Urinary bladder (tissue), 4 donors: Measurements from ENCODE around the gene CFD. TPM values are rescaled to one million over a fixed set of nuclear protein-coding genes. Genes with fewer than 3 reads are reported as not detected.
"Not testable (repeated sequence)": the region's sequence is repeated elsewhere in the genome, so short reads cannot be mapped to it uniquely, and the experiment has no call there.

Experiments
- DNase-seq: peaks from one replicate; pipeline ENCODE4 v3.0.0-alpha.2; 2015; ENCODE audit errors: extremely low spot score
- H3K27ac ChIP-seq: one replicate; pipeline ENCODE4 v1.5.1; 2013; ENCODE audit warnings: low read depth, mild to moderate bottlenecking, moderate library complexity
- H3K36me3 ChIP-seq: one replicate; pipeline ENCODE4 v1.6.1; 2013; ENCODE audit warnings: mild to moderate bottlenecking, moderate library complexity; ENCODE audit not compliant: insufficient read depth
- H3K4me1 ChIP-seq: one replicate; pipeline ENCODE4 v1.6.1; 2013; ENCODE audit warnings: mild to moderate bottlenecking, moderate library complexity; ENCODE audit not compliant: insufficient read depth
- H3K4me3 ChIP-seq: one replicate; pipeline ENCODE4 v1.5.1; 2013; ENCODE audit warnings: low read depth, low read length
- WGBS: extraction: QIAGEN DNeasy Blood & Tissue Kit; methylation state at CpG from one replicate; pipeline ENCODE4 v1.1.7; 2013; 5-methylcytosine and 5-hydroxymethylcytosine counted together
- polyA plus RNA-seq: library from polyadenylated mRNA; stranded (reverse); fragments of 200-250 nt; gene quantifications from one replicate; pipeline ENCODE4 v1.2.3, GENCODE V29; 2013
- total RNA-seq: library from RNA; depleted of rRNA; stranded (reverse); fragments of >200 nt; gene quantifications from one replicate; pipeline ENCODE4 v1.2.3, GENCODE V29; 2014
- donor health status: healthy with polysubstance abuse.
- donor health status: healthy.

Gene CFD
- total and polyA plus RNA-seq, 2 donors: 84.4 to 2,164 TPM

DNA sequence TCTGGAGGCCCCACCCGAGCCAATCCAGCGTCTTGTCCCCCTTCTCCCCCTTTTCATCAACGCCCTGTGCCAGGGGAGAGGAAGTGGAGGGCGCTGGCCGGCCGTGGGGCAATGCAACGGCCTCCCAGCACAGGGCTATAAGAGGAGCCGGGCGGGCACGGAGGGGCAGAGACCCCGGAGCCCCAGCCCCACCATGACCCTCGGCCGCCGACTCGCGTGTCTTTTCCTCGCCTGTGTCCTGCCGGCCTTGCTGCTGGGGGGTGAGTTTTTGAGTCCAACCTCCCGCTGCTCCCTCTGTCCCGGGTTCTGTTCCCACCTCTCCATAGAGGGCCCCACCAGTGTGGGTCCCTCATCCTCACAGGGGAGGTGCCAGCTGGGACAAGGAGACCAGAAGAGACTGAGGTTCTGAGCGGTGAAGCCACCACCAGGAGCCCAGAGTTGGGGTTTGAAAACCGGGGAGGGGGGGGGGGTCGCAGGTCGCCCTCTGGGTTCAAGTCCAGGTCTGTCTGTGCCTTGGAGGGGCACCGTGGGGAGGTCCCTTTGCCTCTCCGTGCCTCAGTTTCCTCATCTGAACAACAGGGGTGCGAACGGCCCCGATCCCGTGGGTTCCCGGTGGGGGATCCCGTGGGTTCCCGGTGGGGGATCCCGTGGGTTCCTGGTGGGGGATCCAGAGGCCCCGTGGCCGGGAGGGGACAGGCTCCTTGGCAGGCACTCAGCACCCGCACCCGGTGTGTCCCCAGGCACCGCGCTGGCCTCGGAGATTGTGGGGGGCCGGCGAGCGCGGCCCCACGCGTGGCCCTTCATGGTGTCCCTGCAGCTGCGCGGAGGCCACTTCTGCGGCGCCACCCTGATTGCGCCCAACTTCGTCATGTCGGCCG, 7.1 kb upstream of the CFD start, which contains the start of gene ELANE:
TSS of gene ELANE (plus strand) at position 168 of the 878 bp plus-strand sequence. CDS start at position 194, 26 bp downstream.
- H3K36me3 ChIP-seq: no peaks in the 10 kb centered on the region
- H3K27ac ChIP-seq: peak within 1 kb of the TSS; percentile 83
- H3K4me1 ChIP-seq: peaks cover 3% of the 10 kb centered on the region
- 71% methylated on average over 55 of the region's 55 CpGs for WGBS
- no peak for DNase-seq
- H3K4me3 ChIP-seq: no peak within 1 kb of the TSS

DNA sequence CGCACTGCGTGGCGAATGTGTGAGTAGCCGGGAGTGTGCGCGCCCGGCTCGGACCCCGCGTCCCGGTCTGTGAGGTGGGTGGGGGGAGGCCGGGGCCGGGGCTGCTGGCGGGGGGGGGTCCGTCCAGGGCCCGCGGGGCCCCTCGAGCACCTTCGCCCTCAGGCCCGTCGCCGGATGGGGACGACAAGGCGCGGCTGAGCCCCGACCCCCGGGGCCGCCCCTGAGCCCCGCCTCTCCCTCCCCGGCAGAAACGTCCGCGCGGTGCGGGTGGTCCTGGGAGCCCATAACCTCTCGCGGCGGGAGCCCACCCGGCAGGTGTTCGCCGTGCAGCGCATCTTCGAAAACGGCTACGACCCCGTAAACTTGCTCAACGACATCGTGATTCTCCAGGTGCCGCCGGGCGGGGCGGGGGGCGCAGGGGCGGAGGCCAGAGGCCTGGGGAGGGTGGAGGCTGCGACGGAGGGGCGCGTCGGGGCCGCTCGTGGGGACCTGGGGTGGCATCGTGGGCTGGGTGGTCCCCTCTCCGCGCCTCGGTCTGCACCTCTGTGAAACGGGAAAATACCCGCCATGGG, 6.4 kb upstream of the CFD start:
- Histone ChIP-seq H3K27ac (no peak overlapping the region), H3K36me3 (no peaks in the 10 kb centered on the region), H3K4me1 (peaks cover 3% of the 10 kb centered on the region), H3K4me3 (no peak overlapping the region)
- WGBS: 25% methylated on average over 67 of the region's 67 CpGs
- DNase-seq: no peak

DNA sequence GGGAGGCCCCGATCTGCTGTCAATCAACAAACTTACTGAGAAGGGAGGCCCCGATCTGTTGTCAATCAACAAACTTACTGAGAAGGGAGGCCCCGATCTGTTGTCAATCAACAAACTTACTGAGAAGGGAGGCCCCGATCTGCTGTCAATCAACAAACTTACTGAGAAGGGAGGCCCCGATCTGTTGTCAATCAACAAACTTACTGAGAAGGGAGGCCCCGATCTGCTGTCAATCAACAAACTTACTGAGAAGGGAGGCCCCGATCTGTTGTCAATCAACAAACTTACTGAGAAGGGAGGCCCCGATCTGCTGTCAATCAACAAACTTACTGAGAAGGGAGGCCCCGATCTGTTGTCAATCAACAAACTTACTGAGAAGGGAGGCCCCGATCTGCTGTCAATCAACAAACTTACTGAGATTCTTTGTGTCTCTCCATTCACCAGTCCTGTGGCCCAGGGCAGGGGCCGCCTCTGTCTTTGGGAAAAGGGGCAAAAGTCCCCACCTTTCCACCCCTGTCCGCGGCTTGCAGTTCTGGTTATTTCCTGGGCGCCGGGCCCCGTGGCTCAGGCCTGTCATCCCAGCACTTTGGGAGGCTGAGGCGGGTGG, 5.7 kb upstream of the CFD start:
- DNase-seq, H3K4me1 ChIP-seq, H3K4me3 ChIP-seq, H3K27ac ChIP-seq, H3K36me3 ChIP-seq: not testable (repeated sequence)
- WGBS: 80% methylated on average over 13 of the region's 17 CpGs

DNA sequence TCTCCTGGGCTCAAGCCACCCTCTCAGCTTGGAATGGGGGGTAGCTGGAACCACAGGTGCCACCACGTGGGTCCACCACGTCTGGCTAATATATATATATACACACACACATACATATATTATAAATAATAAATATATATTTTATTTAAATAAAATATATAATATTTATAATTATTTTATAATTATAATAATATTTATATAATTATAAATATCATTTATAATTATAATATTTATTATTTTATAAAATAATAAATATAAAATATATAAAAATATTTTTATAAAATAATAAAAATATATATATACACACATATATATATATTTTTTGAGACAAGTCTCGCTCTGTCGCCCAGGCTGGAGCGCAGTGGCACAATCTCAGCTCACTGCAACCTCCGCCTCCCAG, 4.9 kb upstream of the CFD start:
- no peak for DNase-seq
- peaks cover 3% of the 10 kb centered on the region for H3K4me1 ChIP-seq
- no peaks in the 10 kb centered on the region for H3K36me3 ChIP-seq
- H3K27ac ChIP-seq: no peak overlapping the region
- no peak overlapping the region for H3K4me3 ChIP-seq
- 79% methylated on average over 6 of the region's 6 CpGs for WGBS

DNA sequence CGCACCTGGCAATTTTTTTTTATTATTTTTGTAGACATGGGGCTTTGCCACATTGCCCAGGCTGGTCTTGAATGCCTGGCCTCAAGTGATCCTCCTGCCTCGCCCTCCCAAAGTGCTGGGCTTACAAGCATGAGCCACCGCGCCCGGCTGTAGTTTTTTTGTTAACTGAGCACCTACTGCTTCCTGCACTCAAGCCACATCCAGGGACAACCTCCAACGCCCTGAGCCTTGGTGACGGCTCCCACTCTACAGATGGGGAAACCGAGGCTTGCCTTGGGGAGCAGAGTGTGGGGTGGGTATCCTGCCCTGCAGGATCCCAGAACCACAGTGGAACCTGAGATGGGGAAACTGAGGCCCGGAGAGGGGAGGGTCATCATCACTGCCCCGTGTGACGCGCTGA, 4.3 kb upstream of the CFD start:
- no peak for DNase-seq
- H3K27ac ChIP-seq: no peak overlapping the region
- 90% methylated on average over 12 of the region's 12 CpGs for WGBS
- H3K36me3 ChIP-seq: no peaks in the 10 kb centered on the region
- no peak overlapping the region for H3K4me3 ChIP-seq
- H3K4me1 ChIP-seq: peaks cover 3% of the 10 kb centered on the region

DNA sequence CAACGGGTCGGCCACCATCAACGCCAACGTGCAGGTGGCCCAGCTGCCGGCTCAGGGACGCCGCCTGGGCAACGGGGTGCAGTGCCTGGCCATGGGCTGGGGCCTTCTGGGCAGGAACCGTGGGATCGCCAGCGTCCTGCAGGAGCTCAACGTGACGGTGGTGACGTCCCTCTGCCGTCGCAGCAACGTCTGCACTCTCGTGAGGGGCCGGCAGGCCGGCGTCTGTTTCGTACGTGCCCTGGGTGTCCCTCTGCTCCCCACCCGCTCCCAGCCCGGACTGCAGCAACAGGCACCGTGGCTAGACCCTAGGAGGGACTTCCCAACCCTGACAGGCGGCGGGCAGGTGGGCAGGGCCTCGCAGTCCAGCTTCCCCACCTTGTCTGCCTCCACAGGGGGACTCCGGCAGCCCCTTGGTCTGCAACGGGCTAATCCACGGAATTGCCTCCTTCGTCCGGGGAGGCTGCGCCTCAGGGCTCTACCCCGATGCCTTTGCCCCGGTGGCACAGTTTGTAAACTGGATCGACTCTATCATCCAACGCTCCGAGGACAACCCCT, 3.8 kb upstream of the CFD start:
- WGBS: 79% methylated on average over 40 of the region's 40 CpGs
- Histone ChIP-seq H3K4me3 (no peak overlapping the region), H3K36me3 (no peaks in the 10 kb centered on the region), H3K4me1 (peaks cover 4% of the 10 kb centered on the region), H3K27ac (no peak overlapping the region)
- no peak for DNase-seq

DNA sequence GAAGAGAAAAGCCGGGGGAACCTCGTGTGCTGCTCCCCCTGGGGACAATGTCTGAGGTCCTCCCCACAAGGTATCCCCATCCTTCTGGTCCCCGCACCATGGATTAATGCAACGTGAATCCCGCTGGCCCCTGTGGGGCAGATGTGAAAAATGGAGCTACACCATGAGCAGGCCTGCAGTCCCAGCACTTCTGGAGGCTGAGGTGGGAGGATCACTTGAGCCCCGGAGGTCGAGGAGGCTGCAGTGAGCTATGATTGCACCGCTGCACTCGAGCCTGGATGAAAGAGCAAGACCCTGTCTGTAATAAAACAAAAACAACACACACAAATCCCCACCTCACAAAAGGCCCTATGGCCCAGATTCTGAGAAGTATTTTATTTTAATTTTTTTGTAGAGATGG, 1.2 kb upstream of the CFD start:
- no peak overlapping the region for H3K4me3 ChIP-seq
- H3K27ac ChIP-seq: no peak overlapping the region
- peaks cover 1% of the 10 kb centered on the region for H3K4me1 ChIP-seq
- no peak for DNase-seq
- WGBS: 83% methylated on average over 9 of the region's 9 CpGs
- no peaks in the 10 kb centered on the region for H3K36me3 ChIP-seq

DNA sequence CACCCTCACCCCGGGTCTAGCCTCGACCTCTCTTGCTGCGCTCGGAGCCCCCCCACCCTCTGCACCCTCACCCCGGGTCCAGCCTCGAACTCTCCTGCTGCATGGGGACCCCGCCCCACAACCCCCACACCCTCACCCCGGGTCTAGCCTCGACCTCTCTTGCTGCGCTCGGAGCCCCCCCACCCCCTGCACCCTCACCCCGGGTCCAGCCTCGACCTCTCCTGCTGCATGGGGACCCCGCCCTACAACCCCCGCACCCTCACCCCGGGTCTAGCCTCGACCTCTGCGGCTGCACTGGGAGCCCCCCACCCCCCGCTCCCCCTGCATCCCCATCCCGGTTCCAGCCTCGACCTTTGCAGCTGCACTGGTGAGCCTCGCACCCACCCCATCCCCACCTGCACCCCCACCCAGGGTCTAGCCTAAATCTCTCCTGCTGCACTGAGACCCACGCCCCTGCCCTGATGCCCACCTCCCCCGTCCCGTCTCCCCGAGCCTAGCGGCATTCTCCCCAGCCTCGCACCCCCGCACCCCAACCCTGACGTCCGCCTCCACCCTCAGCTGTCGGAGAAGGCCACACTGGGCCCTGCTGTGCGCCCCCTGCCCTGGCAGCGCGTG, 1.8 kb downstream of the CFD start:
- H3K27ac ChIP-seq: no peak overlapping the region
- peaks cover 1% of the 10 kb centered on the region for H3K4me1 ChIP-seq
- H3K4me3 ChIP-seq: peak overlapping the region; percentile 43
- DNase-seq: no peak
- no peaks in the 10 kb centered on the region for H3K36me3 ChIP-seq
- WGBS: 62% methylated on average over 35 of the region's 35 CpGs

DNA sequence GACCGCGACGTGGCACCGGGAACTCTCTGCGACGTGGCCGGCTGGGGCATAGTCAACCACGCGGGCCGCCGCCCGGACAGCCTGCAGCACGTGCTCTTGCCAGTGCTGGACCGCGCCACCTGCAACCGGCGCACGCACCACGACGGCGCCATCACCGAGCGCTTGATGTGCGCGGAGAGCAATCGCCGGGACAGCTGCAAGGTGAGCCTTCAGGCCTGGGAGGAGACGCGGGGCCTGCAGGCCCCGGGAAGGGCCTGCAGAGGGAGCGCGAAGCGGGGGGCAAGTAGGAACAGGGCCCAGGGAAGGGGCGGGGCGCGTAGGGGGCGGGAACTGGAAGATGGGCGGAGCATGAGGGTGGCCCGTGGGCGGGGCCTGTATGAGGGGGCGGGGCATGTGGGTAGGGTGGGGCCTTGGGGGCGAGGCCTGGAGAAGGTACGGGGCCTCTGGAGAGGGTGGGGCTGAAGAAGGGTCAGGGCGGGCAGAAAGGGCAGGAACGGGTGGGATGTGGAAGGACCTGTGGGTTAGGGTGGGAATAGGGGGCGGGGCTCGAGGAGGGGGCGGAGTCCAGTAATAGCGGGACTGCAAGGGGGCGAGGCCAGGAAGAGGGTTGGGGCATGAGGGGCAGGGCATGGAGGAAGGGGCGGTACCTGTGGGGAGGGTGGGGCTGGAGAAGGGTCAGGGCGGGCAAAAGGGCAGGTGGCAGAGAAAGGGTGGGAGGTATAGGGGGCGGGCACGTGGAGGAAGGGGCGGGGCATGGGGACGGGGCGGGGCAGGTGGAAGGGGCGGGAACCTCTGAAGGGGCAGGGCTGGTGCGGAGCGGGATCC, 2.5 kb downstream of the CFD start:
- Histone ChIP-seq H3K4me1 (peaks cover 1% of the 10 kb centered on the region), H3K27ac (no peak overlapping the region), H3K36me3 (no peaks in the 10 kb centered on the region), H3K4me3 (no peak overlapping the region)
- DNase-seq: no peak
- 23% methylated on average over 60 of the region's 60 CpGs for WGBS

DNA sequence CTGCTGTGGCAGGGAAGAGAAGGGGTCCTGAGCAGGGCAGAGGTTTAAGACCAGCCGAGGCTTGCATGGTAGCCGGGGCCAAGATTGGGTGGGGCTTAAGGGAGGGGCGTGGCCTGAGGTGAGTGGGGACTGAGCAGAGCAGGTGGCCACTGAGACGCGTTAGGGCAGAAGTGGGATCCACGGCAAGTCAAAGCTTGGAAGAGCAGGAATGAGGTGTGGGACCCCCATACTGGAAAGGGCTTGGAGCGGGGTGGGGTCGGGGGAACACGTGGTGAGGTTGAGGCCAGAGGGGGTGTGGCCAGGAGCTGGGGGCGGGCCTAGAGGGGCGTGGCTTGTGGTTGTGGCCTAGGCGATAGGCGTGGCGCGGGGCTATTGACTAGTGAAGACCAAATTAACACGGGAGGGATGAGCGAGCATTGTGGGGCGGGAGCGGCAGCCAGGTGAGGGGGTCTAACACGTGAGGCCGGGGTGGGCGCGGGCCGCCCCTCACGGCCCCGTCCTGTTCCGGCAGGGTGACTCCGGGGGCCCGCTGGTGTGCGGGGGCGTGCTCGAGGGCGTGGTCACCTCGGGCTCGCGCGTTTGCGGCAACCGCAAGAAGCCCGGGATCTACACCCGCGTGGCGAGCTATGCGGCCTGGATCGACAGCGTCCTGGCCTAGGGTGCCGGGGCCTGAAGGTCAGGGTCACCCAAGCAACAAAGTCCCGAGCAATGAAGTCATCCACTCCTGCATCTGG, 3.3 kb downstream of the CFD start:
- DNase-seq: no peak
- H3K27ac ChIP-seq: no peak overlapping the region
- WGBS: 27% methylated on average over 48 of the region's 48 CpGs
- no peak overlapping the region for H3K4me3 ChIP-seq
- H3K36me3 ChIP-seq: no peaks in the 10 kb centered on the region
- peaks cover 1% of the 10 kb centered on the region for H3K4me1 ChIP-seq

DNA sequence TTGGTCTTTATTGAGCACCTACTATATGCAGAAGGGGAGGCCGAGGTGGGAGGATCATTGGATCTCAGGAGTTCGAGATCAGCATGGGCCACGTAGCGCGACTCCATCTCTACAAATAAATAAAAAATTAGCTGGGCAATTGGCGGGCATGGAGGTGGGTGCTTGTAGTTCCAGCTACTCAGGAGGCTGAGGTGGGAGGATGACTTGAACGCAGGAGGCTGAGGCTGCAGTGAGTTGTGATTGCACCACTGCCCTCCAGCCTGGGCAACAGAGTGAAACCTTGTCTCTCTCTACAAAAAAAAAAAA, 3.8 kb downstream of the CFD start:
- Histone ChIP-seq H3K4me1 (peaks cover 1% of the 10 kb centered on the region), H3K27ac (no peak overlapping the region), H3K36me3 (no peaks in the 10 kb centered on the region), H3K4me3 (no peak overlapping the region)
- DNase-seq: no peak
- WGBS: 78% methylated on average over 7 of the region's 7 CpGs

DNA sequence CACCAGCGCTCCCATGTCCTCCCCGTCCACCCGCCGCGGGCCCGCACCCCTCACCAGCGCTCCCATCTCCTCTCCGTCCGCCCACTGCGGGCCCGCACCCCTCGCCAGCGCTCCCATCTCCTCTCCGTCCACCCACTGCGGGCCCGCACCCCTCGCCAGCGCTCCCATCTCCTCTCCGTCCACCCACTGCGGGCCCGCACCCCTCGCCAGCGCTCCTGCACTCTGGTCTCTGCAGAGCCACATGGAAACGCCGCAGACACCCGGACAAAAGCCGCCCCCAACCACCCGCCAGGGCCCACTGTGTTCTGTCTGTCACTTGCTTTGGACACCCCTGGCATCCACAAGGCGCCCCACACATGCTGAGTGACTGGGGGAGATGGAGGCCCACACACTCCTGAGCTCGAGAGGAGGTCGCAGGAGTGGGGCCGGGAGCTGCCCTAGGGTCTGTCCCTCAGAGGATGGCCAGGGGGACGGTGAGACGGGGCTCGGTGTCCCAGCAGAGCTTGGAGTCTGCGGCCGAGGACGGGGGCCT, 7.4 kb downstream of the CFD start:
- WGBS: 84% methylated on average over 38 of the region's 38 CpGs
- no peak for DNase-seq
- H3K36me3 ChIP-seq: peaks cover 2% of the 10 kb centered on the region
- no peak overlapping the region for H3K27ac ChIP-seq
- no peak overlapping the region for H3K4me3 ChIP-seq
- no peaks in the 10 kb centered on the region for H3K4me1 ChIP-seq
